HCT116 (cell line): ENCODE results near the gene PLPPR3. TPM values are rescaled to one million over a fixed set of nuclear protein-coding genes. Genes with fewer than 3 reads are reported as not detected.

ENCODE experiments used
- ATAC-seq: fragments of 200-7000 bp; cut with Tn5 transposase; 2 replicates; pipeline ENCODE4 v1.9.1; 2020; ENCODE audit warnings: mild to moderate bottlenecking, moderate library complexity
- BruUV-seq: library from RNA; stranded (reverse); fragments of 400-500 nt; replicated peaks from 2 replicates; lab custom pipeline; 2021; lab: Mats Ljungman, UMichigan
- CTCF ChIA-PET: fragments of 300-600 bp; sonication (Branson Sonifier 250); formaldehyde crosslinking; loops from one replicate; lab custom pipeline; 2021; ENCODE audit warnings: antibody characterized with exemption; lab: Charles Lee
- POLR2A ChIA-PET: fragments of 300-600, 350-600 bp; sonication (Branson Sonifier 250); formaldehyde crosslinking; loops from one replicate; lab custom pipeline; 2021; ENCODE audit warnings: antibody characterized with exemption; lab: Charles Lee
- RAD21 ChIA-PET, 2 experiments: fragments of 300-600 bp; sonication (Branson Sonifier 250); formaldehyde crosslinking; loops; one replicate each; lab custom pipeline; 2023; ENCODE audit warnings: low total read pairs in 2 of 2; ENCODE audit not compliant: uncharacterized antibody in 2 of 2, unreplicated experiment in 2 of 2, low non-redundant PET in 1 of 2; lab: Charles Lee
- DNase-seq: peaks from one replicate; pipeline ENCODE4 v3.0.0-alpha.2; 2010; ENCODE audit warnings: low read depth, low spot score
- H2AFZ ChIP-seq: fragments of 200-600 bp; shearing (Covaris generic), sonication (generic); 2 replicates; pipeline ENCODE4 v1.6.1; 2017; ENCODE audit warnings: low read depth, mixed run types, mixed read lengths, antibody characterized with exemption, low read length; ENCODE audit not compliant: poor library complexity, severe bottlenecking
- H3K27ac ChIP-seq: 2 replicates; pipeline ENCODE4 v1.5.1; 2012; ENCODE audit warnings: low read depth, low read length
- H3K27me3 ChIP-seq: fragments of 200-600 bp; sonication (generic); 2 replicates; pipeline ENCODE4 v1.6.1; 2016; ENCODE audit warnings: mixed run types, low read length, mixed read lengths; ENCODE audit not compliant: insufficient read depth
- H3K36me3 ChIP-seq, 2 experiments: fragments of 200-500 bp in 1 of 2; fragments of 200-600 bp in 1 of 2; sonication (Bioruptor generic) in 1 of 2; sonication (generic) in 1 of 2; 2 replicates each; pipeline versions ENCODE4 v1.5.1 to v1.6.1; 2014 to 2016; ENCODE audit warnings: low read length in 2 of 2, inconsistent platforms in 1 of 2, mixed read lengths in 1 of 2, mixed run types in 1 of 2; ENCODE audit not compliant: insufficient read depth in 2 of 2, control insufficient read depth in 1 of 2
- H3K4me1 ChIP-seq, 2 experiments: fragments of 200-600 bp in 1 of 2; sonication (generic) in 1 of 2; 2 replicates each; pipeline versions ENCODE4 v1.5.1 to v1.6.1; 2012 to 2017; ENCODE audit warnings: low read length in 2 of 2, inconsistent platforms in 1 of 2, mild to moderate bottlenecking in 1 of 2, mixed read lengths in 1 of 2, mixed run types in 1 of 2, moderate library complexity in 1 of 2; ENCODE audit not compliant: insufficient read depth in 2 of 2, control insufficient read depth in 1 of 2
- H3K4me2 ChIP-seq: fragments of 200-600 bp; sonication (generic); 2 replicates; pipeline ENCODE4 v1.6.1; 2017; ENCODE audit warnings: mixed run types, low read length, mixed read lengths
- H3K4me3 ChIP-seq, 2 experiments: fragments of 200-600 bp in 1 of 2; sonication (generic) in 1 of 2; replicated peaks in 1 of 2; 2 replicates each; pipeline ENCODE4 v1.5.1; 2011 to 2016; ENCODE audit warnings: low read length in 2 of 2, control low read depth in 1 of 2, low read depth in 1 of 2, mild to moderate bottlenecking in 1 of 2, mixed read lengths in 1 of 2, mixed run types in 1 of 2
- H3K79me2 ChIP-seq: fragments of 200-600 bp; sonication (generic); 2 replicates; pipeline ENCODE4 v1.6.1; 2017; ENCODE audit warnings: mild to moderate bottlenecking, mixed run types, low read length, moderate library complexity, mixed read lengths; ENCODE audit not compliant: insufficient read depth
- H3K9ac ChIP-seq: fragments of 200-600 bp; sonication (generic); 2 replicates; pipeline ENCODE4 v1.6.1; 2016; ENCODE audit warnings: low read length, mixed read lengths
- H3K9me2 ChIP-seq: fragments of 200-600 bp; sonication (generic), shearing (Covaris generic); 2 replicates; pipeline ENCODE4 v1.6.1; 2017; ENCODE audit warnings: mixed run types, mild to moderate bottlenecking, moderate library complexity; ENCODE audit not compliant: insufficient read depth
- H3K9me3 ChIP-seq, 2 experiments: fragments of 200-500 bp in 1 of 2; fragments of 200-600 bp in 1 of 2; sonication (Bioruptor generic) in 1 of 2; sonication (generic) in 1 of 2; 2 replicates each; pipeline ENCODE4 v1.6.1; 2014 to 2017; ENCODE audit warnings: low read length in 2 of 2, mixed read lengths in 2 of 2, inconsistent platforms in 1 of 2, low read depth in 1 of 2, mild to moderate bottlenecking in 1 of 2, mixed run types in 1 of 2, moderate library complexity in 1 of 2; ENCODE audit not compliant: control insufficient read depth in 1 of 2, insufficient read depth in 1 of 2
- H4K20me1 ChIP-seq: fragments of 200-600 bp; sonication (generic), shearing (Covaris generic); 2 replicates; pipeline ENCODE4 v1.6.1; 2017; ENCODE audit warnings: mixed run types, mild to moderate bottlenecking, moderate library complexity; ENCODE audit not compliant: insufficient read depth
- ATF3 ChIP-seq: IDR thresholded peaks from 2 replicates; pipeline ENCODE4 v1.6.1; 2012
- CEBPB ChIP-seq: IDR thresholded peaks from 2 replicates; pipeline ENCODE4 v1.6.1; 2012; ENCODE audit warnings: low read depth
- ELF1 ChIP-seq: IDR thresholded peaks from 2 replicates; pipeline ENCODE4 v1.6.1; 2012; ENCODE audit warnings: low read depth, borderline replicate concordance
- EZH2phosphoT487 ChIP-seq: fragments of 200-600 bp; IDR thresholded peaks from 2 replicates; pipeline ENCODE4 v1.6.1; 2018; ENCODE audit warnings: antibody characterized with exemption, borderline replicate concordance
- FOSL1 ChIP-seq: IDR thresholded peaks from 2 replicates; pipeline ENCODE4 v1.6.1; 2012; ENCODE audit warnings: low read depth
- JUND ChIP-seq: IDR thresholded peaks from 2 replicates; pipeline ENCODE4 v1.6.1; 2012
- MAX ChIP-seq: IDR thresholded peaks from 2 replicates; pipeline ENCODE4 v1.6.1; 2012
- RAD21 ChIP-seq: IDR thresholded peaks from 2 replicates; pipeline ENCODE4 v1.6.1; 2012; ENCODE audit warnings: low read depth, mild to moderate bottlenecking
- SIN3A ChIP-seq: IDR thresholded peaks from 2 replicates; pipeline ENCODE4 v1.6.1; 2012; ENCODE audit warnings: low read depth
- SP1 ChIP-seq: IDR thresholded peaks from 2 replicates; pipeline ENCODE4 v1.6.1; 2012; ENCODE audit warnings: low read depth
- SRF ChIP-seq: IDR thresholded peaks from 2 replicates; pipeline ENCODE4 v1.6.1; 2012; ENCODE audit warnings: low read depth
- ZBTB33 ChIP-seq: IDR thresholded peaks from 2 replicates; pipeline ENCODE4 v1.6.1; 2011; ENCODE audit warnings: mild to moderate bottlenecking, low read length, moderate library complexity; ENCODE audit not compliant: insufficient replicate concordance; ENCODE audit errors: extremely low read depth
- ZFX ChIP-seq: fragments of 450-650 bp; IDR thresholded peaks from 2 replicates; pipeline ENCODE4 v1.6.1; 2017
- ZNF274 ChIP-seq: fragments of 200-500 bp; sonication (Bioruptor generic); IDR thresholded peaks from 2 replicates; pipeline ENCODE4 v1.6.1; 2014; ENCODE audit warnings: mild to moderate bottlenecking, low read depth, low read length, inconsistent platforms
- intact Hi-C: fragments of 100-400 bp; cut with micrococcal nuclease; formaldehyde crosslinking; loops from 2 replicates; pipeline ENCODE4 v1.10.0; 2022
- total RNA-seq: library from RNA; stranded (reverse); gene quantifications from one replicate; pipeline ENCODE4 v1.2.1, GENCODE V29; 2021; ENCODE audit not compliant: unreplicated experiment

PLPPR3 gene
- total RNA-seq, 1 experiment from 2014 or later = 0.27 TPM

GRCh38 chr19:814152-815078, 7.3 kb downstream of the PLPPR3 start:
- Histone ChIP-seq H3K36me3 (peaks cover 15 to 21% of the 10 kb centered on the region in 2 experiments; a peak in 3 of 4 replicates), H3K4me1 (no peaks in the 10 kb centered on the region), H3K4me3 (no peak overlapping the region), H3K27ac (no peak overlapping the region), H3K27me3 (no peaks in the 10 kb centered on the region), H3K79me2 (peaks cover 21% of the 10 kb centered on the region), H4K20me1 (peaks cover 8% of the 10 kb centered on the region; the same call in 1 of the 2 replicates), H3K9me3 (no peaks in the 10 kb centered on the region), H3K9ac (no peak overlapping the region), H3K9me2 (no peaks in the 10 kb centered on the region), H2AFZ (no peak overlapping the region), H3K4me2 (no peak overlapping the region)
- ATAC-seq (peak; percentile 10), DNase-seq (no peak)
- intact Hi-C loops = no loop called here
- ChIA-PET CTCF (no interaction called here), RAD21 (no interaction called here), POLR2A (no interaction called here)
- TF ChIP-seq SRF (no peak), JUND (no peak), EZH2phosphoT487 (no peak), ZBTB33 (no peak), ATF3 (no peak), ZNF274 (no peak), FOSL1 (no peak), SIN3A (no peak), CEBPB (no peak), ELF1 (no peak), RAD21 (no peak), SP1 (no peak), MAX (no peak), ZFX (no peak)
- BruUV-seq = no TSS peak
